Esophagus squamous epithelium (tissue), 4 donors: ENCODE measurements around the gene TCF21.

ENCODE experiments used
- POLR2A ChIP-seq, 4 donors: fragments of 450-650 bp; IDR thresholded peaks; one replicate each; pipeline ENCODE4 v1.6.1; 2017; ENCODE audit warnings: antibody characterized with exemption in 4 of 4, mild to moderate bottlenecking in 4 of 4, moderate library complexity in 3 of 4
- TF ChIP-seq, protein P1 (sequence below), 6 experiments: fragments of 450-650 bp in 4 of 6; fragments of 200-600 bp in 2 of 6; sonication (generic) in 2 of 6; IDR thresholded peaks; one replicate each; pipeline ENCODE4 v1.5.1; 2016 to 2019; ENCODE audit warnings: antibody characterized with exemption in 6 of 6, mild to moderate bottlenecking in 4 of 6, moderate library complexity in 4 of 6

GRCh38 chr6:133899556-133899955, 10.6 kb downstream of the TCF21 start:
- TF ChIP-seq, protein P1, sequence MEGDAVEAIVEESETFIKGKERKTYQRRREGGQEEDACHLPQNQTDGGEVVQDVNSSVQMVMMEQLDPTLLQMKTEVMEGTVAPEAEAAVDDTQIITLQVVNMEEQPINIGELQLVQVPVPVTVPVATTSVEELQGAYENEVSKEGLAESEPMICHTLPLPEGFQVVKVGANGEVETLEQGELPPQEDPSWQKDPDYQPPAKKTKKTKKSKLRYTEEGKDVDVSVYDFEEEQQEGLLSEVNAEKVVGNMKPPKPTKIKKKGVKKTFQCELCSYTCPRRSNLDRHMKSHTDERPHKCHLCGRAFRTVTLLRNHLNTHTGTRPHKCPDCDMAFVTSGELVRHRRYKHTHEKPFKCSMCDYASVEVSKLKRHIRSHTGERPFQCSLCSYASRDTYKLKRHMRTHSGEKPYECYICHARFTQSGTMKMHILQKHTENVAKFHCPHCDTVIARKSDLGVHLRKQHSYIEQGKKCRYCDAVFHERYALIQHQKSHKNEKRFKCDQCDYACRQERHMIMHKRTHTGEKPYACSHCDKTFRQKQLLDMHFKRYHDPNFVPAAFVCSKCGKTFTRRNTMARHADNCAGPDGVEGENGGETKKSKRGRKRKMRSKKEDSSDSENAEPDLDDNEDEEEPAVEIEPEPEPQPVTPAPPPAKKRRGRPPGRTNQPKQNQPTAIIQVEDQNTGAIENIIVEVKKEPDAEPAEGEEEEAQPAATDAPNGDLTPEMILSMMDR (IDR thresholded peaks at IDR 0.05): no peak
- TF ChIP-seq POLR2A (IDR thresholded peaks at IDR 0.05): no peak
